ENCODE results near the gene NANP. TPM values are rescaled to one million over a fixed set of nuclear protein-coding genes. Genes with fewer than 3 reads are reported as not detected.

The NANP gene
- total RNA-seq (8.8 and 9.5 TPM in 2 replicates), polyA plus RNA-seq (9.4 and 9.9 TPM in 2 replicates), polyA minus RNA-seq (ENCODE audit: low replicate concordance) (2.7 and 3.9 TPM in 2 replicates)
- 5.8 and 6.2 TPM in 2 replicates for polyA plus RNA-seq (2012)

GRCh38 chr20:25623736-25624499 lies at the start of gene NANP:
NANP (minus strand) TSS chr20:25624014; CDS start chr20:25623948, 66 bp downstream.
- H3K79me2 ChIP-seq (ENCODE audit: control insufficient read depth, insufficient read depth, low read length), result peaks cover 33% of the 10 kb centered on the region
- H3K27ac ChIP-seq (ENCODE audit: insufficient read depth, low read length), result peak within 1 kb of the TSS; percentile 87
- H3K9me3 ChIP-seq (ENCODE audit: control insufficient read depth, insufficient read depth, low read depth, low read length), result no peaks in the 10 kb centered on the region
- H3K36me3 ChIP-seq (ENCODE audit: control insufficient read depth, insufficient read depth, low read length), result no peaks in the 10 kb centered on the region
- peak within 1 kb of the TSS; percentile 75 for H3K9ac ChIP-seq (ENCODE audit: insufficient read depth, low read length)
- H3K4me2 ChIP-seq (ENCODE audit: extremely low read depth, insufficient read depth, low read length), result peak within 1 kb of the TSS; percentile 96
- no peaks in the 10 kb centered on the region for H3K4me1 ChIP-seq (ENCODE audit: control insufficient read depth, extremely low read depth, insufficient read depth, low read length)
- H3K4me3 ChIP-seq (replicated peaks in 1 of 4; ENCODE audit: control extremely low read depth in 1 of 4, insufficient read depth in 1 of 4, low read depth in 3 of 4, low read length in 4 of 4), result peak within 1 kb of the TSS; percentile 88 to 92 (median 90)
- peak within 1 kb of the TSS; percentile 88 for H2AFZ ChIP-seq (ENCODE audit: low read length)
- H3K27me3 ChIP-seq (ENCODE audit: control insufficient read depth, insufficient read depth, low read length), result no peaks in the 10 kb centered on the region
- DNase-seq (ENCODE audit: low read depth in 2 of 2), result peak; percentile 97 to 98
- no peaks in the 10 kb centered on the region for H4K20me1 ChIP-seq (ENCODE audit: control insufficient read depth, extremely low read depth, insufficient read depth, low read length)
- TF ChIP-seq EZH2 (IDR thresholded peaks at IDR 0.05; ENCODE audit: low read length, missing control alignments) (no peak), CTCF (conservative IDR thresholded peaks at IDR 0.05 in 1 of 2, IDR thresholded peaks at IDR 0.05 in 1 of 2; ENCODE audit: low read depth in 1 of 2, low read length in 2 of 2) (no peak)

- peaks cover 3% of the 10 kb centered on the region for H3K4me1 ChIP-seq (ENCODE audit: control insufficient read depth, extremely low read depth, insufficient read depth, low read length)
- H3K9ac ChIP-seq (ENCODE audit: insufficient read depth, low read length), result no peak overlapping the region
- H3K36me3 ChIP-seq (ENCODE audit: control insufficient read depth, insufficient read depth, low read length), result peaks cover 10% of the 10 kb centered on the region
- no peak overlapping the region for H3K4me2 ChIP-seq (ENCODE audit: extremely low read depth, insufficient read depth, low read length)
- no peaks in the 10 kb centered on the region for H3K27me3 ChIP-seq (ENCODE audit: control insufficient read depth, insufficient read depth, low read length)
- no peak overlapping the region for H2AFZ ChIP-seq (ENCODE audit: low read length)
- no peak overlapping the region for H3K27ac ChIP-seq (ENCODE audit: insufficient read depth, low read length)
- no peak overlapping the region for H3K4me3 ChIP-seq (replicated peaks in 1 of 4; ENCODE audit: control extremely low read depth in 1 of 4, insufficient read depth in 1 of 4, low read depth in 3 of 4, low read length in 4 of 4)
- no peaks in the 10 kb centered on the region for H4K20me1 ChIP-seq (ENCODE audit: control insufficient read depth, extremely low read depth, insufficient read depth, low read length)
- TF ChIP-seq EZH2 (IDR thresholded peaks at IDR 0.05; ENCODE audit: low read length, missing control alignments) (no peak), CTCF (conservative IDR thresholded peaks at IDR 0.05 in 1 of 2, IDR thresholded peaks at IDR 0.05 in 1 of 2; ENCODE audit: low read depth in 1 of 2, low read length in 2 of 2) (no peak)
- no peaks in the 10 kb centered on the region for H3K9me3 ChIP-seq (ENCODE audit: control insufficient read depth, insufficient read depth, low read depth, low read length)
- H3K79me2 ChIP-seq (ENCODE audit: control insufficient read depth, insufficient read depth, low read length), result no peaks in the 10 kb centered on the region
- no peak for DNase-seq (ENCODE audit: low read depth in 2 of 2)
Observed at GRCh38 chr20:25672659-25673235, 48.9 kb upstream of the NANP start.

- Histone ChIP-seq H2AFZ (ENCODE audit: low read length) (no peak overlapping the region), H3K4me2 (ENCODE audit: extremely low read depth, insufficient read depth, low read length) (no peak overlapping the region), H3K27ac (ENCODE audit: insufficient read depth, low read length) (no peak overlapping the region), H3K36me3 (ENCODE audit: control insufficient read depth, insufficient read depth, low read length) (no peaks in the 10 kb centered on the region), H3K4me1 (ENCODE audit: control insufficient read depth, extremely low read depth, insufficient read depth, low read length) (peaks cover 3% of the 10 kb centered on the region), H3K9ac (ENCODE audit: insufficient read depth, low read length) (no peak overlapping the region), H4K20me1 (ENCODE audit: control insufficient read depth, extremely low read depth, insufficient read depth, low read length) (no peaks in the 10 kb centered on the region), H3K4me3 (replicated peaks in 1 of 4; ENCODE audit: control extremely low read depth in 1 of 4, insufficient read depth in 1 of 4, low read depth in 3 of 4, low read length in 4 of 4) (no peak overlapping the region), H3K27me3 (ENCODE audit: control insufficient read depth, insufficient read depth, low read length) (no peaks in the 10 kb centered on the region), H3K79me2 (ENCODE audit: control insufficient read depth, insufficient read depth, low read length) (no peaks in the 10 kb centered on the region), H3K9me3 (ENCODE audit: control insufficient read depth, insufficient read depth, low read depth, low read length) (no peaks in the 10 kb centered on the region)
- peak; percentile 52 to 85 for DNase-seq (ENCODE audit: low read depth in 2 of 2)
- TF ChIP-seq EZH2 (IDR thresholded peaks at IDR 0.05; ENCODE audit: low read length, missing control alignments) (no peak), CTCF (conservative IDR thresholded peaks at IDR 0.05 in 1 of 2, IDR thresholded peaks at IDR 0.05 in 1 of 2; ENCODE audit: low read depth in 1 of 2, low read length in 2 of 2) (peak in 1 of 2 donors; percentile 20)
Observed at GRCh38 chr20:25669826-25670422, 46.1 kb upstream of the NANP start.
